Activated naive CD4-positive, alpha-beta T cell treated with anti-CD3 and anti-CD28 coated beads for 36 hours (primary cell): Measurements from ENCODE around the gene PIK3CB. TPM values are rescaled to one million over a fixed set of nuclear protein-coding genes. Genes with fewer than 3 reads are reported as not detected.
"Not testable (repeated sequence)": the region's sequence is repeated elsewhere in the genome, so short reads cannot be mapped to it uniquely, and the experiment has no call there.

ENCODE experiments used
- CTCF ChIA-PET: fragments of 350-600 bp; sonication (Branson Sonifier 250); formaldehyde crosslinking; loops from one replicate; lab custom pipeline; 2021; ENCODE audit warnings: antibody characterized with exemption; lab: Charles Lee
- DNase-seq: peaks from one replicate; pipeline ENCODE4 v3.0.0-alpha.2; 2020
- H3K27ac Mint-ChIP-seq: one replicate; pipeline ENCODE4 v1.8.0; 2021; ENCODE audit warnings: mild to moderate bottlenecking, mixed read lengths
- H3K27me3 Mint-ChIP-seq: one replicate; pipeline ENCODE4 v1.8.0; 2021; ENCODE audit warnings: low read depth, mixed read lengths
- H3K36me3 Mint-ChIP-seq: one replicate; pipeline ENCODE4 v1.8.0; 2021; ENCODE audit warnings: low read depth, mixed read lengths
- H3K4me1 Mint-ChIP-seq: one replicate; pipeline ENCODE4 v1.8.0; 2021; ENCODE audit warnings: low read depth, mixed read lengths
- H3K4me3 Mint-ChIP-seq: one replicate; pipeline ENCODE4 v1.8.0; 2021; ENCODE audit warnings: mild to moderate bottlenecking, moderate library complexity, mixed read lengths
- H3K9me3 Mint-ChIP-seq: one replicate; pipeline ENCODE4 v1.8.0; 2021; ENCODE audit warnings: mixed read lengths
- intact Hi-C: fragments of 100-400 bp; cut with micrococcal nuclease; formaldehyde crosslinking; loops from one replicate; pipeline ENCODE4 v1.15.1; 2023
- total RNA-seq, 2 experiments: library from RNA; stranded (reverse); gene quantifications; one replicate each; pipeline ENCODE4 v1.2.3, GENCODE V29; 2021

PIK3CB gene
- total RNA-seq, 2 experiments from 2014 or later: 19.2 to 20.6 TPM

GRCh38 chr3:138862924-138863775 is 28.4 kb upstream of the PIK3CB start:
- Mint-ChIP-seq H3K27me3 (no peaks in the 10 kb centered on the region), H3K4me3 (no peak overlapping the region), H3K27ac (no peak overlapping the region), H3K9me3 (no peaks in the 10 kb centered on the region), H3K4me1 (peaks cover 5% of the 10 kb centered on the region), H3K36me3 (no peaks in the 10 kb centered on the region)
- intact Hi-C loops: no loop called here
- DNase-seq: peak; percentile 22
- CTCF ChIA-PET: interaction anchor here (0.6 to 1.0 kb wide), 2 partner anchors 53 to 810 kb away, joined by 3 to 4 read pairs; no protein-coding TSS in a partner anchor

DNA sequence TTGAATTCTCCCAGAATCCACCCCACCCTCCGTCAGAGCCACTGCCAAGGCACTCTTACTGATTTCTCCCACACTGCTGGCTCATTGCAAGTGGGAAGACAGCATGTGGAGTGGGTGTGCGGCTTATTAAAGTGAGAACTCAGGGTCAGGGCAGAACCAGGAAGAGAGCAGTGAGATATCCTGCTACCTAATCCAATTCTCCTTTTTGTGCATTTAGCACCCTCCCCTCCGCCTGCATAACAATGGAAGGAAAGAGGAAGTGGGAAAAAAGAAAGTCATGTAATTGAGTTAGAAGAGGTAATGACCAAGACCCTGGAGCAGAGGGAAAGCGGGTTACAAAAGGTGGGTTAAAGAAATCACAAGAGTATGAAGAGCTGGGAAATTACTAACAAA is 27.8 kb upstream of the PIK3CB start:
- H3K4me1 Mint-ChIP-seq: peaks cover 5% of the 10 kb centered on the region
- DNase-seq: no peak
- CTCF ChIA-PET: no interaction called here
- no peaks in the 10 kb centered on the region for H3K27me3 Mint-ChIP-seq
- no peak overlapping the region for H3K27ac Mint-ChIP-seq
- H3K4me3 Mint-ChIP-seq: no peak overlapping the region
- H3K36me3 Mint-ChIP-seq: no peaks in the 10 kb centered on the region
- intact Hi-C loops: no loop called here
- no peaks in the 10 kb centered on the region for H3K9me3 Mint-ChIP-seq

DNA sequence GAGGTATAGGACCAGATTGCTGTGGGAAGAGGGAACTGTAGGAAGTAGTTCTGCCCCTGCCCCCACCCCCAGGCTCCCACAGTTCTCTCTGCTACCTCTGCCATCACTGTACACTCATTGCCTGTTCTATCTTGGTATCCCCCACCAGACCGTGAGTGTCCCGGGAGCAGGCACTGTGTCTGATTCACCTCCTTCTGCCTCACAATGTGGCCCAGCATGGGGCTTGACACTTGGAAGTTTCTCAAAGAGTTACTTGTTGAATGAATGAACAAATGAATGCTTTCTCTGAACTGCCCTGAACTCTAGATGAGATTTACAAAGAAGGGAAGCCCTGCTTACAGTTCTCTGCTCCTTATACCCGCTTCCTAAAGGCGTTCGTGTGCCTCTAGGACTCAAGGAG is 27.1 kb upstream of the PIK3CB start:
- Mint-ChIP-seq H3K27ac (no peak overlapping the region), H3K9me3 (no peaks in the 10 kb centered on the region)
- CTCF ChIA-PET: interaction anchor here (0.9 to 1.6 kb wide), 2 partner anchors 54 to 62 kb away, joined by 6 to 13 read pairs; no protein-coding TSS in a partner anchor

GRCh38 chr3:138856799-138857198 is 22.1 kb upstream of the PIK3CB start:
- CTCF ChIA-PET: no interaction called here
- intact Hi-C loops: no loop called here
- no peak for DNase-seq

More for the DNA sequence above, 27.1 kb upstream of the PIK3CB start:
- Mint-ChIP-seq H3K36me3 (no peaks in the 10 kb centered on the region), H3K27me3 (no peaks in the 10 kb centered on the region), H3K4me3 (no peak overlapping the region), H3K4me1 (peaks cover 5% of the 10 kb centered on the region)
- no peak for DNase-seq
- intact Hi-C loops: no loop called here

DNA sequence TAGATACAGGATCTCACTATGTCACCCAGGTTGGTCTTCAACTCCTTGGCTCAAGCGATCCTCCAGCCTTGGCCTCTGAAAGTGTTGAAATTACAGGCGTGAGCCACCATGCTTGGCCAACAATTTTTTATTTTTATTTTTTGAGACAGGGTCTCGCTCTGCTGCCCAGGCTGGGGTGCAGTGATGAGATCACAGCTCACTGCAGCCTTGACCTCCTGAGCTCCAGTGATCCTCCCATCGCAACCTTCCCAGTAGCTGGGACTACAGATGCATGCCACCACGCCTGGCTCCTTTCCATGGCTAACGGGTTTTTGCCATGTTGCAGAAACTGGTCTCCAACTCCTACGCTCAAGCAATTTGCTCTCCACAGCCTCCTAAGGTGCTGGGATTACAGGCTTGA is 20.2 kb upstream of the PIK3CB start:
- Mint-ChIP-seq H3K4me1 (no peaks in the 10 kb centered on the region), H3K4me3 (no peak overlapping the region), H3K9me3 (no peaks in the 10 kb centered on the region), H3K27ac (no peak overlapping the region), H3K27me3 (no peaks in the 10 kb centered on the region), H3K36me3 (no peaks in the 10 kb centered on the region)
- CTCF ChIA-PET: no interaction called here
- DNase-seq: no peak
- intact Hi-C loops: no loop called here

More at GRCh38 chr3:138856799-138857198, 22.1 kb upstream of the PIK3CB start:
- H3K4me3 Mint-ChIP-seq: no peak overlapping the region
- no peaks in the 10 kb centered on the region for H3K36me3 Mint-ChIP-seq
- no peaks in the 10 kb centered on the region for H3K9me3 Mint-ChIP-seq
- no peaks in the 10 kb centered on the region for H3K27me3 Mint-ChIP-seq
- H3K27ac Mint-ChIP-seq: no peak overlapping the region
- no peaks in the 10 kb centered on the region for H3K4me1 Mint-ChIP-seq

GRCh38 chr3:138854204-138854603 is 19.5 kb upstream of the PIK3CB start:
- Mint-ChIP-seq H3K4me1 (no peaks in the 10 kb centered on the region), H3K9me3 (no peaks in the 10 kb centered on the region), H3K4me3 (no peak overlapping the region), H3K27ac (no peak overlapping the region), H3K36me3 (no peaks in the 10 kb centered on the region), H3K27me3 (no peaks in the 10 kb centered on the region)
- intact Hi-C loops: no loop called here
- CTCF ChIA-PET: interaction anchor here (1.8 kb wide), 1 partner anchor 62 kb away, joined by 4 read pairs; no protein-coding TSS in a partner anchor
- no peak for DNase-seq

- H3K4me1 Mint-ChIP-seq: no peaks in the 10 kb centered on the region
- CTCF ChIA-PET: interaction anchor here (0.6 to 2.5 kb wide), 3 partner anchors 65 to 517 kb away, joined by 3 to 8 read pairs (median 3); no protein-coding TSS in a partner anchor
- H3K27me3 Mint-ChIP-seq: no peaks in the 10 kb centered on the region
- intact Hi-C loops: no loop called here
- DNase-seq: no peak
- no peaks in the 10 kb centered on the region for H3K9me3 Mint-ChIP-seq
- H3K27ac Mint-ChIP-seq: no peak overlapping the region
- H3K4me3 Mint-ChIP-seq: no peak overlapping the region
- no peaks in the 10 kb centered on the region for H3K36me3 Mint-ChIP-seq
Observed at GRCh38 chr3:138850151-138850550, 15.4 kb upstream of the PIK3CB start.

DNA sequence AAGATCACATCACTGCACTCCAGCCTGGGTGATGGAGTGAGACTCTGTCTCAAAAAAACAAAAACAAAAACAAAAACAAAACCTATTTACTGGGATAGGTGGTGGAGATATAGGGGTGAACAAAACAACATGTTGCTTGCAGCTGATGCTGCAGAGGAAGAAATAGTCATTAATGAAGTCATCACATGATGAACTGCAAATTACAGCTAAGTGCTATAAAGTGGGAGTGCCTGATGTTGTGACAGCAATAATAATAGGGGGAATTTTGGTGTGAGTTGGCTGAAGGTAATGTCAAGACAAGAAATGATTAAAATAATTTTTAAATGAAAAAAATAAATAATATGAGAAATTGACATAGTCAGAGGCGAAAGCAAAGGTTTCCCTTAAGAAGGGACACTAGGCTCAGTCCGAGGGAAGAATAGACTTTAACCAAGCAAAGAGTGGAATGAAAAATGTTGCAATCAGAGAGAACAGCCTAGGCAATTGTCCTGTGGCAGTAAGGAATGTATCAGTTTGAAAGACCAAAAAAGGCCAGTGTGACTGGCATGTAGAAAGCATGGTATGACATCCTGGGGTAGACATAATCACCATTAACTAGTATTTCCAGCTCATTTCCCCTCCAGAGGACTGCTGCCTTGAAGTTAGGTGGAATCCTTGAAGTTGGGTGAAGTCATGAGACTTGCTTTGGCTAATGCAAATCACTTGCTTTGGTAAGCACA is 14.7 kb upstream of the PIK3CB start:
- CTCF ChIA-PET: interaction anchor here (2.5 kb wide), 1 partner anchor 66 kb away, joined by 8 read pairs; no protein-coding TSS in a partner anchor
- intact Hi-C loops: no loop called here
- no peaks in the 10 kb centered on the region for H3K4me1 Mint-ChIP-seq

DNA sequence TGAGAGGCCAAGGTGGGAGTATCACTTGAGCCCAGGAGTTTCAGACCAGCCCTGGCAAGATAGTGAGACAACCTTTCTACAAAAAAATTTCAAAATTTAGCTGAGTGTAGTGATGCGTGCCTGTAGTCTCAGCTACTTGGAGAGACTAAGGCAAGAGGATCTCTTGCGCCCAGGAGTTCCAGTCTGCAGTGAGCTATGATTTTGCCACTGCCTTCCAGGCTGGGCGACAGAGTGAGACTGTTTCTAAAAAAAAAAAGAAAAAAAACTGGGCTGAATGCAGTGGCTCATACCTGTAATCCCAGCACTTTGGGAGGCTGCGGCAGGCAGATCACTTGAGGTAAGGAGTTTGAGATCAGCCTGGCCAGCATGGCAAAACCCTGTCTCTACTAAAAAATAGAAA is 14.0 kb upstream of the PIK3CB start:
- no peak overlapping the region for H3K27ac Mint-ChIP-seq
- CTCF ChIA-PET: interaction anchor here (2.5 kb wide), 1 partner anchor 67 kb away, joined by 8 read pairs; no protein-coding TSS in a partner anchor

More for the DNA sequence above, 14.7 kb upstream of the PIK3CB start:
- Mint-ChIP-seq H3K4me3 (no peak overlapping the region), H3K27me3 (no peaks in the 10 kb centered on the region), H3K9me3 (no peaks in the 10 kb centered on the region), H3K27ac (no peak overlapping the region), H3K36me3 (no peaks in the 10 kb centered on the region)
- DNase-seq: no peak

GRCh38 chr3:138846824-138847223 is 12.1 kb upstream of the PIK3CB start:
- not testable (repeated sequence) for H3K4me3 Mint-ChIP-seq

More for the DNA sequence above, 14.0 kb upstream of the PIK3CB start:
- Mint-ChIP-seq H3K4me3 (no peak overlapping the region), H3K9me3 (no peaks in the 10 kb centered on the region), H3K4me1 (no peaks in the 10 kb centered on the region), H3K27me3 (no peaks in the 10 kb centered on the region), H3K36me3 (no peaks in the 10 kb centered on the region)
- no peak for DNase-seq
- intact Hi-C loops: no loop called here

DNA sequence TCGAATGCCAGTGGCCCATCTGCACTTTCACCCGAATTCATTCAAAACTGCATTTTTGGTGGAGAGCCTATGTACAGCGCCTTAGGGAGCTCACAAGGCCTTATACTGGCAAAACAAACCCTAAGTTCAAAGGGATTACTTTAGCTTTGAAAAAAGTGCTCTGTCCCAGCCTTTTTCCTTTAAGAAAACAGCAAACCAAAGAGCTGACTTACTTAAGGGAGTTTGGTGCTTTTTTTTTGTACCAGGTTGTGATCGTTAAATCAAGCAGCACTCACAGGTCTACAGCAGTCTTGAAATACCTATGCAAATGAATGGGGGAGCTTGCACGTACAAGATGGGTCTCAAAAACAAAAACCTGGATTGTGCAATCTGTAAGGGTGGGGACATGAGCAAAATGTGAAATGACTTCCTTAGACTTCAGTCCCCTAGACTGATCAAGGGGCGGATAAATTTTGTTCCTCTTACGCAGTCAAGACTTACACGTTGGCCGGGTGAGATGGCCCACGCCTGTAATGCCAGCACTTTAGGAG is 11.6 kb upstream of the PIK3CB start:
- no peaks in the 10 kb centered on the region for H3K36me3 Mint-ChIP-seq
- no peaks in the 10 kb centered on the region for H3K4me1 Mint-ChIP-seq
- CTCF ChIA-PET: no interaction called here

More at GRCh38 chr3:138846824-138847223, 12.1 kb upstream of the PIK3CB start:
- H3K27me3 Mint-ChIP-seq, CTCF ChIA-PET, H3K4me1 Mint-ChIP-seq, DNase-seq, intact Hi-C loops, H3K36me3 Mint-ChIP-seq, H3K27ac Mint-ChIP-seq, H3K9me3 Mint-ChIP-seq: not testable (repeated sequence)

GRCh38 chr3:138845771-138846173 is 11.0 kb upstream of the PIK3CB start:
- no peak overlapping the region for H3K4me3 Mint-ChIP-seq
- H3K36me3 Mint-ChIP-seq: no peaks in the 10 kb centered on the region
- no peaks in the 10 kb centered on the region for H3K4me1 Mint-ChIP-seq
- DNase-seq: no peak
- H3K27me3 Mint-ChIP-seq: no peaks in the 10 kb centered on the region
- CTCF ChIA-PET: no interaction called here
- no peaks in the 10 kb centered on the region for H3K9me3 Mint-ChIP-seq
- no peak overlapping the region for H3K27ac Mint-ChIP-seq
- intact Hi-C loops: no loop called here

More for the DNA sequence above, 11.6 kb upstream of the PIK3CB start:
- Mint-ChIP-seq H3K9me3 (no peaks in the 10 kb centered on the region), H3K27me3 (no peaks in the 10 kb centered on the region), H3K27ac (no peak overlapping the region), H3K4me3 (no peak overlapping the region)
- intact Hi-C loops: no loop called here
- no peak for DNase-seq
